ENCODE measurements around the gene CYP26B1. TPM values are rescaled to one million over a fixed set of nuclear protein-coding genes. Genes with fewer than 3 reads are reported as not detected.

Gene CYP26B1
- total and polyA plus RNA-seq, 9 of the 15 experiments (the other 6 are each of a cell fraction or from before 2014, with no cell fraction given) = 0.01 to 0.13 (median 0.04) TPM; not detected in 6

- no peak for TF ChIP-seq SUPT5H (IDR thresholded peaks at IDR 0.05)
Measured at GRCh38 chr2:72130659-72131360, 16.9 kb downstream of the CYP26B1 start (continued).

GRCh38 chr2:72129681-72130340 lies 17.9 kb downstream of the CYP26B1 start:
- no TSS peak for BruUV-seq (replicated peaks)
- 3% methylated on average over 9 of the region's 9 CpGs for whole genome bisulfite sequencing (ENCODE audit: insufficient coverage, low coverage, missing lambda C conversion rate)
- ChIA-PET CTCF (ENCODE audit: low intra/inter-chr PET ratio) (no interaction called here), POLR2A (interaction anchor here (1.1 kb wide), 1 partner anchor 11 kb away, joined by 3 read pairs; no protein-coding TSS in a partner anchor)
- intact Hi-C loops (cut with micrococcal nuclease) = no loop called here
- peaks cover 4% of the 10 kb centered on the region; the same call in 1 of the 2 replicates for H4K20me1 ChIP-seq (replicated peaks; ENCODE audit: control insufficient read depth, insufficient read depth, low read length)
- no peak overlapping the region for H3K27ac ChIP-seq (ENCODE audit: extremely low read depth, low read depth, low read length)
- H3K4me1 ChIP-seq (replicated peaks in 1 of 2; ENCODE audit: control insufficient read depth in 2 of 2, insufficient read depth in 2 of 2, low read length in 2 of 2) = peaks cover 0 to 3% of the 10 kb centered on the region in 2 experiments; a peak in 2 of 5 replicates
- no peak overlapping the region for H3K9ac ChIP-seq (ENCODE audit: insufficient read depth in 1 of 2, low read depth in 2 of 2, low read length in 2 of 2)
- H3K9me1 ChIP-seq (ENCODE audit: control insufficient read depth, insufficient read depth, low read length) = no peaks in the 10 kb centered on the region
- TF ChIP-seq MCM2 (IDR thresholded peaks at IDR 0.05; ENCODE audit: low read depth) = no peak
- no peak for TF ChIP-seq CHD2 (IDR thresholded peaks at IDR 0.05; ENCODE audit: low read depth, low read length)
- no peak for TF ChIP-seq KDM4B (IDR thresholded peaks at IDR 0.05; ENCODE audit: borderline replicate concordance in 2 of 2, low read depth in 1 of 2)
- TF ChIP-seq MAFG (tag; conservative IDR thresholded peaks at IDR 0.05) = no peak
- no peak for TF ChIP-seq KHSRP (IDR thresholded peaks at IDR 0.05)
- TF ChIP-seq HES1 (IDR thresholded peaks at IDR 0.05; ENCODE audit: low read depth) = no peak
- no peak for TF ChIP-seq ZNF436 (CRISPR knock-in tag; IDR thresholded peaks at IDR 0.05)
- no peak for TF ChIP-seq RBM39 (optimal IDR thresholded peaks at IDR 0.05; ENCODE audit: low read depth, low read length)
- no peak for TF ChIP-seq MLLT1 (IDR thresholded peaks at IDR 0.05)
- TF ChIP-seq POLR2B (IDR thresholded peaks at IDR 0.05; ENCODE audit: low read depth, partially characterized antibody) = no peak
- no peak for TF ChIP-seq SMARCA5 (IDR thresholded peaks at IDR 0.05)
- TF ChIP-seq ZFP36 (IDR thresholded peaks at IDR 0.05; ENCODE audit: low read depth, low read length, partially characterized antibody) = no peak
- no peak for TF ChIP-seq ZFP30 (CRISPR knock-in tag; IDR thresholded peaks at IDR 0.05; ENCODE audit: borderline replicate concordance)
- no peak overlapping the region for H2AFZ ChIP-seq (ENCODE audit: low read depth, low read length)
- H3K9me3 ChIP-seq (replicated peaks; ENCODE audit: control insufficient read depth, insufficient read depth, low read depth, low read length) = no peaks in the 10 kb centered on the region
- H3K4me3 ChIP-seq = no peak overlapping the region
- no peak for DNase-seq (ENCODE audit: extremely low read depth in 1 of 4, low spot score in 3 of 4)
- peaks cover 8 to 62% of the 10 kb centered on the region in 2 experiments; a peak in 4 of 5 replicates for H3K27me3 ChIP-seq (ENCODE audit: control insufficient read depth in 2 of 2, insufficient read depth in 2 of 2, low read length in 2 of 2)
- in situ Hi-C loops (cut with MboI) = no loop called here
- no peak overlapping the region for H3K4me2 ChIP-seq (ENCODE audit: insufficient read depth, low read length)
- H3K36me3 ChIP-seq (ENCODE audit: control insufficient read depth, insufficient read depth, low read length) = no peaks in the 10 kb centered on the region
- no peaks in the 10 kb centered on the region for H3K79me2 ChIP-seq (ENCODE audit: control insufficient read depth, insufficient read depth, low read length)
- FAIRE-seq = no peak
- ATAC-seq = no peak
